Epithelial cell of proximal tubule (primary cell): ENCODE results near the gene GRK5. TPM values are rescaled to one million over a fixed set of nuclear protein-coding genes. Genes with fewer than 3 reads are reported as not detected.

ENCODE experiments used
- DNase-seq: peaks from one replicate; pipeline ENCODE4 v3.0.0-alpha.2; 2011; ENCODE audit warnings: low read depth
- H3K4me3 ChIP-seq: 2 replicates; pipeline ENCODE4 v1.5.1; 2011; ENCODE audit warnings: low read depth, mild to moderate bottlenecking, low read length
- total RNA-seq: library from RNA; depleted of rRNA; stranded (reverse); fragments of >200 nt; gene quantifications from 2 replicates; pipeline ENCODE4 v1.2.3, GENCODE V29; 2015
- TF ChIP-seq, protein P1 (sequence below): conservative IDR thresholded peaks from 2 replicates; pipeline ENCODE4 v1.5.1; 2012; ENCODE audit warnings: low read depth, mild to moderate bottlenecking, low read length

GRK5 gene
- total RNA-seq, 1 donor from 2014 or later: 2.8 TPM

DNA sequence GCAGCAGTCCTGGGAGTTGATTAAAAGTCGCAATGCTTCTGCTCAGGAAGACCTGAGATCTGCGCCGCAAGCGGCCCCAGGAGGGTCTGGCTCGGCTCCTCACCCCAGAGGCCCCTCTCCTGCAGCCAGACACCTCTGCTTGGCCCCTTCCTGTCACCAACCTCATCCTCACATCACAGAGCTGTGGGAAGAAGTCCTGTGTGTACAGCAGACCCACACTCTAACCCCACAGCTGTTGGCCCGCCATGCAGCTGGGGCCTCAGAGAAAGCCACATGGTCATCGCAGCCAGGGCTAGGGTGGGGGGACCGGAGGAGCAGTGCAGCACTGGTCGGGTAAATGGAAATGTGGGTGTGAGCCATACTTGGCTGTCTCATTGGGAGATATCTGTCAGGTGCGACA lies 237.5 kb downstream of the GRK5 start:
- DNase-seq: no peak
- no peak overlapping the region for H3K4me3 ChIP-seq
- TF ChIP-seq, protein P1, sequence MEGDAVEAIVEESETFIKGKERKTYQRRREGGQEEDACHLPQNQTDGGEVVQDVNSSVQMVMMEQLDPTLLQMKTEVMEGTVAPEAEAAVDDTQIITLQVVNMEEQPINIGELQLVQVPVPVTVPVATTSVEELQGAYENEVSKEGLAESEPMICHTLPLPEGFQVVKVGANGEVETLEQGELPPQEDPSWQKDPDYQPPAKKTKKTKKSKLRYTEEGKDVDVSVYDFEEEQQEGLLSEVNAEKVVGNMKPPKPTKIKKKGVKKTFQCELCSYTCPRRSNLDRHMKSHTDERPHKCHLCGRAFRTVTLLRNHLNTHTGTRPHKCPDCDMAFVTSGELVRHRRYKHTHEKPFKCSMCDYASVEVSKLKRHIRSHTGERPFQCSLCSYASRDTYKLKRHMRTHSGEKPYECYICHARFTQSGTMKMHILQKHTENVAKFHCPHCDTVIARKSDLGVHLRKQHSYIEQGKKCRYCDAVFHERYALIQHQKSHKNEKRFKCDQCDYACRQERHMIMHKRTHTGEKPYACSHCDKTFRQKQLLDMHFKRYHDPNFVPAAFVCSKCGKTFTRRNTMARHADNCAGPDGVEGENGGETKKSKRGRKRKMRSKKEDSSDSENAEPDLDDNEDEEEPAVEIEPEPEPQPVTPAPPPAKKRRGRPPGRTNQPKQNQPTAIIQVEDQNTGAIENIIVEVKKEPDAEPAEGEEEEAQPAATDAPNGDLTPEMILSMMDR: no peak

DNA sequence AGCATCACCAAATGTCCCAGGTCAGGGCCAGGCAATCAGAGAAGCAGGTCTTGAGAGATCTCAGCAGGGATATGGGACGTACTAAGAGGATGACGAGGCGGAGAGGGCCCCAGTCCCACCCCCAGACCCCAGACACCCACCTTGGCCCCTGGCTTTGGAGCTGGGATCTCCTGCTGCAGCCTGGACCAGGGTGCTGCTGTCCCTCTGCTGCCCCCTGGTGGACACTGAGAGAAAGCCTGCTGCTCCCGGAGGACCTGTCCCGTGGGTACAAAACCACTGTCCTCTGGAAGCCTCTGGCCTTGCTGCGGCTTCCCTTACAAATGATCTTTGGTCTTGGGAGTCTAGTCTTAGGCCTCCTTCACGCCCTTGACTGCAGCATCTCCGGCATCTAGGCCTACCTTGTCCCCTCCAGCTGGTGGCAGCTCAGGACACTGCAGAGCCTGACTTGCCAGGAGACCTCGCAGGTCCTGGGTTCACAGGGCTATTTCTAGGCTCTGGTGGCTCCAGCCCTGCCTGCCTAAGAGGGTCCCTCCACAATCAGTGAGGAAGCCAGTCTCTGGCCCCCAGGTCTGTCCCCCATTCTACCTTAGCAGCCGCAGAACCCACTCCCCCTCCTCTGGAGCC lies 238.1 kb downstream of the GRK5 start:
- no peak overlapping the region for H3K4me3 ChIP-seq
- TF ChIP-seq, protein P1: peak; percentile 90

DNA sequence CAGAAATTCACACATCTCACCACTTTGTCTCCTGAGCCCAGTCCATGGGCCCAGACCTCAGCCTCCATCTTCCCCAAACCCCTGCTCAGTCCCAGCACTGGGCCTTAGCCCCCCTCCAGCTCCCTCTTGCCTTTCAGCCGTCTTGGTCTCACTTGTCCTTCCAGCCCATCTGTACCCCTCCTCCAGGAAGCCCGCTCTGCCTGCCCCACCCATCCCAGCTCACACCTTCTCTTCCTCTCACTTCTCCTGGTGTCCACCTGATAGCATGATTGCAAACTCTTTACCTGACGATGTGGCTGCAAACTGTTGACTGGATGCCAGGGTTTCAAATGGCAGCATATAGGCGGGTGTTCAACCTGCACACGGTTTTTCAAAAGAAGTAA lies 238.6 kb downstream of the GRK5 start:
- H3K4me3 ChIP-seq: no peak overlapping the region
- TF ChIP-seq, protein P1: no peak
- no peak for DNase-seq

More for the DNA sequence above, 238.1 kb downstream of the GRK5 start:
- no peak for DNase-seq

DNA sequence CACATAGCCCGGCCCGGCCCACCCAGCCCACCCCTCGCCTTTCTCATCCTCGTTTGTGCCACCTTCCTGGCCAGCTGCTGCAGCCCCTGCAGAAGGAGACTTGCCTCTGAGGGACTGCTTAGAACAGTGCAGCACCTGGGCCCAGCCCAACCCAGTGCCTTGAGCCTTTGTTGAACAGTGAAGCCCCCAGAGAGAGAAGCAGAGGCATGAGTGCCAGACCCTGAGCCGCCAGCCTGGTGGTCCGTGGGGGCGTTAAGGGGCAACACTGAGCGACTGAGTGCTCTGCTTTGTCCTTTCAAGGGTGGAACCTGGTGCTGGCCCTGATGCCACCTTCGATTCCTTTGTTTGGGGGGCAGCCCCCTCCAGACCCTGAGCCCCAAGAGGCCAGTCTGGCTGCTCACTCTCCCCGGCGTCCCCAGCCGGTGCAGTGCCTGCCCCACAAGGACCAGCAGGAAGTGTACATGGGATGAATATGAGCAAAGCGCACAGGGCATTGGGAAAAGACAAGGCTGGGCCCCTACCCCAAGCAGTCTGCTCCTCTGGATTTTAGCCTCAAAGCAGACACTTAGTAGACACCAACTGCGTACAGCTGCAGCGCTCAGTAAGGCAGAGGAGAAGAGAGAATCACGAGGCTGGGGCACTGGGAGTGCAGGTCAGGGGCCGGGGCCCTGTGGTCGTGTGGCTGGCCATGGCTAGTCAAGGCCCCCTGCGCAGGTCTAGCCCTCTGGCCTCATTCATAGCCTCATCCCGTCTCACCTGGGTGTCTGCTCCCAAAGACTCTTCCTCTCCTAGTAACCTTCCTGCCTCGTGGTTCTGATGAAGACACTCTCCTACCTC lies 239.3 kb downstream of the GRK5 start:
- DNase-seq: no peak
- TF ChIP-seq, protein P1: no peak

DNA sequence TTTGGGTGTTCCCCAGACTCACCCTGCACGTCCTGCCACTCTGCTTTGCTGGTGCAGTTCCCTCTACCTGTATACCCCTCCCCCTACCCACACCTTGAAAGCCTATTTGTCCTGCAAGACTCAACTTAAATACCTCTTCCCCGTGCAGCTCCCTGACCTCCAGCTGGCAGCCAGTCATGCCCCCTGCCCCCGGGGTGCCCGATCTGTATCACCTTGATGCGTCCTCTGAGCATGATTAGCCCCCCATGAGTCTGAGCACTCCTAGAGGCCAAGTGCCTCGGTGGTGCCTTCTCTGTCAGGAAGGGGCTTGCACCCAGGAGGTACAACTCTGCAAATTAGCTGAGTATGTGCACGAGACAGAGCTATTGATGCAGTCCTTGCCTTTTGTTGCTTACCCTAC lies 240.1 kb downstream of the GRK5 start:
- TF ChIP-seq, protein P1: no peak
- no peak overlapping the region for H3K4me3 ChIP-seq
- DNase-seq: no peak

More for the DNA sequence above, 239.3 kb downstream of the GRK5 start:
- H3K4me3 ChIP-seq: no peak overlapping the region

DNA sequence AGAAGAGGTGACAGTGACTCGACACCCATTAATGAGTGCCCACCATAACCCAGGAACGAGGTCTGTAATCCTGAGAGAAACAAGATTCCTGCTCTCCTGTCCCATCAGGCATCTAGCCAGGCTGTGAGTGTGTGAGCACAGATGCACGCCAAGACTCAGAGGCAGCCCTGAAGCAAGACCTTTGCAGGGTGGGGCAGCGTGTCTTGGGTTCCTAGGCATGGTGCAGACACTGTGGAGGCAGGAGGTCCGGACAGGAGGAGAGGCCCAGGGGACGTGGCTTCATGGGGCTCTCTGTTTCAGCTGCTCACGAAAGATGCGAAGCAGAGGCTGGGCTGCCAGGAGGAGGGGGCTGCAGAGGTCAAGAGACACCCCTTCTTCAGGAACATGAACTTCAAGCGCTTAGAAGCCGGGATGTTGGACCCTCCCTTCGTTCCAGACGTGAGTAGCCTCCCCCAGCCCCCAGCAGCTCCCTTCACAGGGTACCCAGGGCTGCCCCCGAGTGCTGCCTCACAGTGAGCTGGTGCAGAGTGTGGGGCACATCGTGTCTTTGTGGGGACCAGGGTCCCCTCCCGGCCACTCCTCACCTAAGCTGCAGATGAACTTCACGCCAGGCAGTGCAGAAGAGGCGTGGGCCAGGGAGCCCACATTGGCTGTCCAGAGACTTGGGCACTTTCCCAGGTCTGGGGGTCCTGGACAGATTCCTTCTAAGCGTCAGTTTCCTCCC lies 240.6 kb downstream of the GRK5 start:
- no peak for DNase-seq

More for the DNA sequence above, 240.6 kb downstream of the GRK5 start:
- H3K4me3 ChIP-seq: no peak overlapping the region
- TF ChIP-seq, protein P1: no peak
